ENCODE measurements around the gene ZNF576. TPM values are rescaled to one million over a fixed set of nuclear protein-coding genes. Genes with fewer than 3 reads are reported as not detected.

ZNF576 gene
- total and polyA plus RNA-seq, 9 of the 15 experiments (the other 6 are each of a cell fraction or from before 2014, with no cell fraction given) = 6.8 to 18.2 (median 12.2) TPM

- TF ChIP-seq NKRF (IDR thresholded peaks at IDR 0.05; ENCODE audit: borderline replicate concordance) = peak; percentile 37; the same call in 1 of the 2 replicates
- no peak for TF ChIP-seq CSDE1 (IDR thresholded peaks at IDR 0.05)
- no peak for TF ChIP-seq HLTF (IDR thresholded peaks at IDR 0.05)
- no peak for TF ChIP-seq SRSF9 (IDR thresholded peaks at IDR 0.05; ENCODE audit: borderline replicate concordance, low read depth, low read length)
- TF ChIP-seq ZFPM2 (CRISPR knock-in tag; IDR thresholded peaks at IDR 0.05) = no peak
- TF ChIP-seq MYBL2 (IDR thresholded peaks at IDR 0.05; ENCODE audit: low read depth) = peak; percentile 13; the same call in 1 of the 2 replicates
- no peak for TF ChIP-seq MYBL2 (CRISPR knock-in tag; IDR thresholded peaks at IDR 0.05; ENCODE audit: borderline replicate concordance)
- peak; percentile 9; the same call in 1 of the 2 replicates for TF ChIP-seq ZNF407 (IDR thresholded peaks at IDR 0.05; ENCODE audit: low read depth)
- TF ChIP-seq EP300 (IDR thresholded peaks at IDR 0.05; ENCODE audit: low read length) = no peak
- no peak for TF ChIP-seq XRCC4 (IDR thresholded peaks at IDR 0.05; ENCODE audit: extremely low read depth, insufficient read depth, insufficient read length)
- TF ChIP-seq ZBTB7A (IDR thresholded peaks at IDR 0.05; ENCODE audit: borderline replicate concordance, control insufficient read depth, low read depth, low read length) = peak; percentile 35; the same call in 1 of the 2 replicates
- peak; percentile 29; the same call in 1 of the 2 replicates for TF ChIP-seq HBP1 (CRISPR knock-in tag; IDR thresholded peaks at IDR 0.05)
- no peak for TF ChIP-seq ILK (tag; IDR thresholded peaks at IDR 0.05; ENCODE audit: borderline replicate concordance, low read depth)
- TF ChIP-seq EHMT2 (IDR thresholded peaks at IDR 0.05) = no peak
- TF ChIP-seq ELF4 (CRISPR knock-in tag; IDR thresholded peaks at IDR 0.05) = 0 out of 2 replicates have a peak, but pooled peaks have one; percentile 54
- TF ChIP-seq E2F5 (CRISPR knock-in tag; IDR thresholded peaks at IDR 0.05) = no peak
- no peak for TF ChIP-seq ZNF316 (IDR thresholded peaks at IDR 0.05)
These were observed 42.7 kb downstream of the ZNF576 start (continued) for GRCh38 chr19:43638995-43639518.
